ENCODE data around the gene MYBBP1A. TPM values are rescaled to one million over a fixed set of nuclear protein-coding genes. Genes with fewer than 3 reads are reported as not detected.
"Not testable (repeated sequence)": the region's sequence is repeated elsewhere in the genome, so short reads cannot be mapped to it uniquely, and the experiment has no call there.

Gene MYBBP1A
- polyA plus RNA-seq, 3 donors: 34.6 to 47.8 (median 43.5) TPM

- no peak for DNase-seq (ENCODE audit: extremely low read depth in 1 of 11, low read depth in 9 of 11, low spot score in 4 of 11)
Measured at GRCh38 chr17:4592240-4593005, 37.2 kb upstream of the MYBBP1A start.

DNA sequence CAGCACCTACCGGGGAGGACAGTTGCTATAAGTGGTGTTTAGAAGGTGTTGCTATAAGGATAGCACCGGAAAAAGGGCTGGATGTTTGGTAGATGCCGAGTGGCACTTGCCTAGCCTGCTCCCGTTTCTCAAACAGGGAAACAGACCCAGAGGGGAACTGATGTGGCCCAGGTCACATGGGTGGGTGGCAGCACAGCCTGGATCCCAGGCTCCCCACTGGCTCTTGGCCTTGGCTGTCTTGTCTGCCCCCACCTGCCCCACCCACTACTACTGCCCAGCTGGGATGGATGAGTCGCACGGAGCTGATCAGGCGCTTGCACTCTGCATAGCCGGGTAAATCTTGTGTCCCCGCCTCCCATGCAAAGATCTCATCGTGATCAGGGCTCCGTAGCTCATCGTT is 36.3 kb upstream of the MYBBP1A start:
- DNase-seq (ENCODE audit: extremely low read depth in 1 of 11, low read depth in 9 of 11, low spot score in 4 of 11): no peak

DNA sequence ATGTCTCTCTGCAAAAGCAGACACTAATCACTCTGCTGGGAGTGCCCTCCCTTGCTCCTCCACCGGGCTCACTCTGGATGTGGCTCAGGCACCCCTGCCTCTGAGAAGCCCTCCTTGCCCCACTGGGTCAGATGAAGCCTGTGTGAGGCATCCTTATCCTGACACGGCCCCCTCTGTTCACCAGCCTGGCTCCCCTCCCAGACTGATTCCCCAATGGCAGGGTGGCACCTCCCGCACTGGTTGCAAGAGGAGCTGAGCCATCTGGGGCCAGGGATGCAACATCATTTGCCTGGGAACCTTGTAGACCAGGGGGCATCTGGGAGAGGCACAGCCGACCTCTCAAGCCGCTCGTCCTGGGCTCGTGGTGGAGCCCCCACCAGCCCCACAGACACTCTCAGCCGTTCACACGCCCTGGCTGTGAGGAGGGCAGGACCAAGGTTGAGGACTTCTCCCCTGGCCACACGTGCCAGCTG is 35.8 kb upstream of the MYBBP1A start:
- no peak for DNase-seq (ENCODE audit: extremely low read depth in 1 of 11, low read depth in 9 of 11, low spot score in 4 of 11)

- DNase-seq (ENCODE audit: extremely low read depth in 1 of 11, low read depth in 9 of 11, low spot score in 4 of 11): not testable (repeated sequence)
Measured at GRCh38 chr17:4590042-4590441, 34.9 kb upstream of the MYBBP1A start.

- DNase-seq (ENCODE audit: extremely low read depth in 1 of 11, low read depth in 9 of 11, low spot score in 4 of 11): no peak
Measured at GRCh38 chr17:4588898-4589625, 33.9 kb upstream of the MYBBP1A start.

GRCh38 chr17:4588391-4588790 is 33.2 kb upstream of the MYBBP1A start:
- DNase-seq (ENCODE audit: extremely low read depth in 1 of 11, low read depth in 9 of 11, low spot score in 4 of 11): no peak

DNA sequence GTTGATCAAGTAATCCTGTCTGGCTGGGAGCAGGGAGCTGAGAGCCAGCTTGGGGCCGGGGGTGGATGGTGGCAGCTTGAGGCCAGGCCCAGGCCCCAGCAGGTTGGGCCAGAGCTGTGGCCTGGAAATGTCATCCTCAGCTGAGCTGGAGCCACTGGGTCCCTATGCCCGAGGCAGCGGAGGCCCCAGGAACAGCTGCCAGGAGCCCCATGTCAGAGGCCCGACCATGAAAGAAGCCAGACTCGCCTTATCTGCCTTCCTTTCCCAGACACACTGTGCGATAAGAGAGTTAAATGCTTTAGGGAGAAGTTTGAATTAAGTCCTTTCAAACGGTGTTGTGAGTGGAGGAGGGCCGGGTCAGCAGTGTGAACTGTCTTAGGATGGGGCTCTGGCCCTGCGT is 32.6 kb upstream of the MYBBP1A start:
- DNase-seq (ENCODE audit: extremely low read depth in 1 of 11, low read depth in 9 of 11, low spot score in 4 of 11): no peak

- DNase-seq (ENCODE audit: extremely low read depth in 1 of 11, low read depth in 9 of 11, low spot score in 4 of 11): no peak
Measured at GRCh38 chr17:4587195-4587594, 32.0 kb upstream of the MYBBP1A start.

DNA sequence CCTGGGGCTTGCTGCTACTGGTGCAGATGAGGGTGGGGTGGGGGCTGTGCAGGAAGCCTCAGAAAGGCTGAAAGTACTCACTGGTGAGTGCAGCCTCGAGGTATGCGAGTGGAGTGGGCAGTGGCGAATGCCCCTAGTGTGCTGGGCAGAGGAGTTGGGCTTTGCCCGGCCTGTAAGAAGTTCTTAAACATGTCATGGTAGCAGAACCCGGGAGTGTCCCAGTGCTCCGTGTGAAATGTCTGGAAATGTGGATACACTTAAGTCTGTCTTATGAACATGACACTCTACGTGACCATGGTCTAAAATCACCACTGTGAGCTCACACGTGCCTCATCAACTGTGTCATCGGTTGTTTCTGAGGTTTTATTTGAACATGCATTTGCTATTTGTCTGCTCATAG is 30.9 kb upstream of the MYBBP1A start:
- DNase-seq (ENCODE audit: extremely low read depth in 1 of 11, low read depth in 9 of 11, low spot score in 4 of 11): no peak

DNA sequence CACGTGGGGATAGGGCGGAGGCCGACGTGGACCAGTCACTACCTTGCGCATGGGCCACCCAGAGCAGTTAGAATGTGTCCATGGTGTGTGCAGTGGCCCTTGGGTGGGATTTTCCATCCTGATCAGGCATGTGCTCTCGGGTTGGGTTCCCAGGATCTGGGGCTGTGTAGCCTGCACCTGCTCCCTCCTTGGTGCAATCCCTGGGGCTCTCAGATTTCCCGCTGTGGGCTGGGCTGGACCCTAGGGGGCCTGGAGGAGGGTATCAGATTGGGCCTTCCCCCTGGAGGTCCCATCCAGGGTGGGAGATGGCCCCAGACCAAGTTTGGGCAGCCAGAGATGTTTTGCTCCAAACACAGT is 30.4 kb upstream of the MYBBP1A start:
- no peak for DNase-seq (ENCODE audit: extremely low read depth in 1 of 11, low read depth in 9 of 11, low spot score in 4 of 11)

GRCh38 chr17:4584917-4585637 is 29.9 kb upstream of the MYBBP1A start:
- DNase-seq (ENCODE audit: extremely low read depth in 1 of 11, low read depth in 9 of 11, low spot score in 4 of 11): peak in 2 of 11 donors; percentile 53 to 87

- peak in 3 of 11 donors; percentile 70 to 77 (median 72) for DNase-seq (ENCODE audit: extremely low read depth in 1 of 11, low read depth in 9 of 11, low spot score in 4 of 11)
Measured at GRCh38 chr17:4584101-4584916, 29.1 kb upstream of the MYBBP1A start, which contains the start of gene SMTNL2. Gene SMTNL2 (plus strand): TSS chr17:4584529. CDS start chr17:4584606, 77 bp downstream.

DNA sequence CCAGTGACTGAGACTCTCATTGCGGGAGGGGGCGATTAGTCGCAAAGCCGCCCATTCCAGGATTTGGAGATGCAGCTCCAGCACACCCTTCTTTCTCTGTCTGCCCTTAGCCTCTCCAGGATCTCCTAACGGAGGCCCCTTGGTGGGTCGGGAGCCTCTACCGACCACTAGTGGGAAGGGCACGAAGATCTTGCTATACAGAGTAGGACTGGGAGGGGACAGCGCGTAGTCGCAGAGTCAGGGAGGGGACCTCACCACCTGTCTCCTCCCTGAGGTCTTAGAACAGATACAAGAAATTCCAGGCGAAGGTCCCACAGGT is 28.6 kb upstream of the MYBBP1A start:
- DNase-seq (ENCODE audit: extremely low read depth in 1 of 11, low read depth in 9 of 11, low spot score in 4 of 11): peak in 1 of 11 donors; percentile 63

GRCh38 chr17:4583206-4583605 is 28.0 kb upstream of the MYBBP1A start:
- DNase-seq (ENCODE audit: extremely low read depth in 1 of 11, low read depth in 9 of 11, low spot score in 4 of 11): no peak

GRCh38 chr17:4582691-4583090 is 27.5 kb upstream of the MYBBP1A start:
- no peak for DNase-seq (ENCODE audit: extremely low read depth in 1 of 11, low read depth in 9 of 11, low spot score in 4 of 11)

DNA sequence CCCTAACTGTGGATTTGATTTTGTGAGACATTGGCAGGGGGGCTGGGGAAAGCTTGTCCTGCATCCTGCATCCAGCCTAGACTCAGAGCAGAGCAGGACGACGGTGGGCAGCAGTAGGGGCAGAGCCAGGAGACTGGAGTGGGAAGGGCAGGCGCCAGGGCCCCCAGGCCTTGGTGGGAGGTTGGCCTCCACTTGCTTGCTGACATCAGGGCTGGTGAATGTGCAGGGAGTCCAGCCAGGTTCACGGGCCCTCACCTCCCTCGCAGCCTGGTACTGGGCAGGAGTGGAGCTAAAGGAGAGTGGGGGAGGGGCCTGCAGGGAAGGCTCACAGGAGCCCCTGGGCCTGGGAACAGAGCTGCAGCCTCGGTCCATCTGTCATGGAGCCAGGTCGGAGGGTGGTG is 26.9 kb upstream of the MYBBP1A start:
- no peak for DNase-seq (ENCODE audit: extremely low read depth in 1 of 11, low read depth in 9 of 11, low spot score in 4 of 11)

DNA sequence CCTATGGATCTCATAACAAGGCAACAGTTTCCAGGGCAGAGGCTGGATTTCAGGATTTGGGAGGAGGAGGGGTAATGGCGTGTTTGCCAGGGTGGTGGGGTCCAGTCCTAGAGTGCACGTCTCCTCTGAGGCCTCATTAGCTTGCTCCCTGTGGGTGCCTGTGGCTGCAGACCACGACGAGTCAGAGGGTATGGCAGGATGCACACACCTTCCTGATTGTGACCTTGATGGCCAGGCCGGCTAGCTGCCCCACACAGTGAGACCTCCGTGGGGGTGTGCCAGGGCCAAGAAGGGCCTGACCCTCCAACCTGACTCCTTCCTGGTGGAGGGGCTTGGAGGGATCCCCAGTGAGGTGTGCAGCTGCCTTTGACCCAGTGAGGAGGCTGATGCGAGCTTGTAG is 25.1 kb upstream of the MYBBP1A start:
- DNase-seq (ENCODE audit: extremely low read depth in 1 of 11, low read depth in 9 of 11, low spot score in 4 of 11): no peak

GRCh38 chr17:4579678-4580077 is 24.5 kb upstream of the MYBBP1A start:
- no peak for DNase-seq (ENCODE audit: extremely low read depth in 1 of 11, low read depth in 9 of 11, low spot score in 4 of 11)

DNA sequence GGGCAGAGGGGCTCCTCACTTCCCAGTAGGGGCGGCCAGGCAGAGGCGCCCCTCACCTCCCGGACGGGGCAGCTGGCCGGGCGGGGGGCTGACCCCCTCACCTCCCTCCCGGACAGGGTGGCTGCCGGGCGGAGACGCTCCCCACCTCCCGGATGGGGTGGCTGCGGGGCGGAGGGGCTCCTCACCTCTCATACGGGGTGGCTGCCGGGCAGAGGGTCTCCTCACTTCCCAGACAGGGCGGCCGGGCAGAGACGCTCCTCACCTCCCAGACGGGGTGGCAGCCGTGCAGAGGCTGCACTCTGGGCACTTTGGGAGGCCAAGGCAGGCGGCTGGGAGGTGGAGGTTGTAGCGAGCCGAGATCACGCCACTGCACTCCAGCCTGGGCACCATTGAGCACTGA is 23.2 kb upstream of the MYBBP1A start:
- not testable (repeated sequence) for DNase-seq (ENCODE audit: extremely low read depth in 1 of 11, low read depth in 9 of 11, low spot score in 4 of 11)

All from renal cortex interstitium (tissue), 11 donors.